DMS114 treated with DMSO at 0.1 percent for 48 hours (cell line): ENCODE results near the gene MBOAT2.

ENCODE experiments used
- DNase-seq: peaks from one replicate; lab custom pipeline; 2025; ENCODE audit not compliant: unreplicated experiment; lab: John Stamatoyannopoulos, UW

The MBOAT2 gene

GRCh38 chr2:9018534-9018933, 15.1 kb upstream of the MBOAT2 start:
- DNase-seq = no peak

GRCh38 chr2:9018109-9018508, 14.6 kb upstream of the MBOAT2 start:
- no peak for DNase-seq

- DNase-seq = no peak
These were observed 13.9 kb upstream of the MBOAT2 start for GRCh38 chr2:9017411-9017810.

- DNase-seq = no peak
These were observed 12.5 kb upstream of the MBOAT2 start for GRCh38 chr2:9015998-9016397.

- no peak for DNase-seq
These were observed 9.9 kb upstream of the MBOAT2 start for GRCh38 chr2:9013403-9013802.

- DNase-seq = no peak
These were observed 7.4 kb upstream of the MBOAT2 start for GRCh38 chr2:9010866-9011265.

- no peak for DNase-seq
These were observed 5.6 kb upstream of the MBOAT2 start for GRCh38 chr2:9008951-9009664.

GRCh38 chr2:9006368-9006767, 2.9 kb upstream of the MBOAT2 start:
- no peak for DNase-seq

GRCh38 chr2:9004338-9005204, 1.1 kb upstream of the MBOAT2 start:
- no peak for DNase-seq

- DNase-seq = no peak
These were observed 193 bp downstream of the MBOAT2 start for GRCh38 chr2:9003366-9003615.

GRCh38 chr2:9002637-9003365, 683 bp downstream of the MBOAT2 start:
- DNase-seq = peak; percentile 30

- no peak for DNase-seq
These were observed 1.2 kb downstream of the MBOAT2 start for GRCh38 chr2:9002313-9002636.

- DNase-seq = no peak
These were observed 1.7 kb downstream of the MBOAT2 start for GRCh38 chr2:9001778-9002177.

GRCh38 chr2:9001229-9001628, 2.3 kb downstream of the MBOAT2 start:
- DNase-seq = no peak

- no peak for DNase-seq
These were observed 3.0 kb downstream of the MBOAT2 start for GRCh38 chr2:9000442-9000841.

- DNase-seq = no peak
These were observed 3.7 kb downstream of the MBOAT2 start for GRCh38 chr2:8999797-9000196.

- DNase-seq = no peak
These were observed 4.4 kb downstream of the MBOAT2 start for GRCh38 chr2:8999102-8999446.

GRCh38 chr2:8998418-8999101, 4.9 kb downstream of the MBOAT2 start:
- no peak for DNase-seq

GRCh38 chr2:8997631-8998030, 5.9 kb downstream of the MBOAT2 start:
- DNase-seq = no peak

GRCh38 chr2:8997108-8997507, 6.4 kb downstream of the MBOAT2 start:
- no peak for DNase-seq

- DNase-seq = no peak
These were observed 7.5 kb downstream of the MBOAT2 start for GRCh38 chr2:8996006-8996405.

- DNase-seq = no peak
These were observed 9.1 kb downstream of the MBOAT2 start for GRCh38 chr2:8994386-8994785.
